Measurements from ENCODE around the gene PTPRD.

DNA sequence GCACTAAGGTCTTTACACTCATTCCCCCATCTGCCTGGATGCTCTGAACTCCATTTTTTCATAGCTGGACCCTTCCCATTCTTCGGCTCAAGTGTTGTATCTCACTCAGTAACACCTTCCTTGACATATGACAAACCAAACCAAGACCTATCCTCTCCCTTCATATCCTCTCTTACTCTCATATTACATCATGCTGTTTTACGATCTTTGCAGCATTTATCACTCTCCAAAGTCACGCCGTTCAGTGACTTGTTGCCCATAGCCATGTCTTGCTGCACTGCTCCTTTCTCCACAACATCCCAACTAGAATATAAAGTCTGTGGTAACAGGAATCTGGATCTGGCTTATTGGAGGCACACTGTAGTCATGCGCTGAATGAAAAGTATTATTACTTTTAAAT, 1889.6 kb downstream of the PTPRD start:
- TF ChIP-seq POLR2A (IDR thresholded peaks at IDR 0.05), result no peak
- TF ChIP-seq, protein P1, sequence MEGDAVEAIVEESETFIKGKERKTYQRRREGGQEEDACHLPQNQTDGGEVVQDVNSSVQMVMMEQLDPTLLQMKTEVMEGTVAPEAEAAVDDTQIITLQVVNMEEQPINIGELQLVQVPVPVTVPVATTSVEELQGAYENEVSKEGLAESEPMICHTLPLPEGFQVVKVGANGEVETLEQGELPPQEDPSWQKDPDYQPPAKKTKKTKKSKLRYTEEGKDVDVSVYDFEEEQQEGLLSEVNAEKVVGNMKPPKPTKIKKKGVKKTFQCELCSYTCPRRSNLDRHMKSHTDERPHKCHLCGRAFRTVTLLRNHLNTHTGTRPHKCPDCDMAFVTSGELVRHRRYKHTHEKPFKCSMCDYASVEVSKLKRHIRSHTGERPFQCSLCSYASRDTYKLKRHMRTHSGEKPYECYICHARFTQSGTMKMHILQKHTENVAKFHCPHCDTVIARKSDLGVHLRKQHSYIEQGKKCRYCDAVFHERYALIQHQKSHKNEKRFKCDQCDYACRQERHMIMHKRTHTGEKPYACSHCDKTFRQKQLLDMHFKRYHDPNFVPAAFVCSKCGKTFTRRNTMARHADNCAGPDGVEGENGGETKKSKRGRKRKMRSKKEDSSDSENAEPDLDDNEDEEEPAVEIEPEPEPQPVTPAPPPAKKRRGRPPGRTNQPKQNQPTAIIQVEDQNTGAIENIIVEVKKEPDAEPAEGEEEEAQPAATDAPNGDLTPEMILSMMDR (IDR thresholded peaks at IDR 0.05), result no peak
